ENCODE results near the gene NME3. TPM values are rescaled to one million over a fixed set of nuclear protein-coding genes. Genes with fewer than 3 reads are reported as not detected.

The NME3 gene
- total and polyA plus RNA-seq, 2 donors from 2014 or later: 70.8 to 123 TPM

- Histone ChIP-seq H3K27ac (ENCODE audit: low read depth in 2 of 2, low read length in 2 of 2) (no peak overlapping the region), H3K36me3 (ENCODE audit: control insufficient read depth in 2 of 3, insufficient read depth in 3 of 3, low read length in 3 of 3) (peaks cover 2 to 35% (median 22%) of the 10 kb centered on the region in 3 donors), H3K9me3 (ENCODE audit: control insufficient read depth in 2 of 3, insufficient read depth in 1 of 3, low read length in 3 of 3) (no peaks in the 10 kb centered on the region), H3K4me1 (ENCODE audit: control insufficient read depth in 2 of 3, insufficient read depth in 2 of 3, low read depth in 1 of 3, low read length in 3 of 3) (no peaks in the 10 kb centered on the region), H3K4me3 (ENCODE audit: low read length in 3 of 3) (no peak overlapping the region), H3K27me3 (ENCODE audit: control insufficient read depth, insufficient read depth, low read length) (no peaks in the 10 kb centered on the region), H3K9ac (ENCODE audit: low read length in 3 of 3) (no peak overlapping the region)
- TF ChIP-seq CTCF (IDR thresholded peaks at IDR 0.05; ENCODE audit: borderline replicate concordance, extremely low read depth, insufficient read depth): no peak
- FAIRE-seq (no peak), DNase-seq (no peak)
- intact Hi-C loops (cut with DNase I): no loop called here
Observed at GRCh38 chr16:1746693-1747195, 24.6 kb downstream of the NME3 start.

GRCh38 chr16:1745900-1746692 lies 25.2 kb downstream of the NME3 start:
- intact Hi-C loops (cut with DNase I): no loop called here
- FAIRE-seq: no peak
- H3K4me3 ChIP-seq (ENCODE audit: low read length in 3 of 3): no peak overlapping the region
- TF ChIP-seq CTCF (IDR thresholded peaks at IDR 0.05; ENCODE audit: borderline replicate concordance, extremely low read depth, insufficient read depth): no peak
- no peaks in the 10 kb centered on the region for H3K27me3 ChIP-seq (ENCODE audit: control insufficient read depth, insufficient read depth, low read length)
- H3K9ac ChIP-seq (ENCODE audit: low read length in 3 of 3): no peak overlapping the region
- no peak for DNase-seq
- H3K4me1 ChIP-seq (ENCODE audit: control insufficient read depth in 2 of 3, insufficient read depth in 2 of 3, low read depth in 1 of 3, low read length in 3 of 3): no peaks in the 10 kb centered on the region
- H3K36me3 ChIP-seq (ENCODE audit: control insufficient read depth in 2 of 3, insufficient read depth in 3 of 3, low read length in 3 of 3): peaks cover 2 to 35% (median 21%) of the 10 kb centered on the region in 3 donors
- no peaks in the 10 kb centered on the region for H3K9me3 ChIP-seq (ENCODE audit: control insufficient read depth in 2 of 3, insufficient read depth in 1 of 3, low read length in 3 of 3)
- H3K27ac ChIP-seq (ENCODE audit: low read depth in 2 of 2, low read length in 2 of 2): no peak overlapping the region

GRCh38 chr16:1745181-1745899 lies 26.0 kb downstream of the NME3 start:
- no peak for TF ChIP-seq CTCF (IDR thresholded peaks at IDR 0.05; ENCODE audit: borderline replicate concordance, extremely low read depth, insufficient read depth)
- H3K9me3 ChIP-seq (ENCODE audit: control insufficient read depth in 2 of 3, insufficient read depth in 1 of 3, low read length in 3 of 3): no peaks in the 10 kb centered on the region
- H3K4me1 ChIP-seq (ENCODE audit: control insufficient read depth in 2 of 3, insufficient read depth in 2 of 3, low read depth in 1 of 3, low read length in 3 of 3): no peaks in the 10 kb centered on the region
- FAIRE-seq (no peak), DNase-seq (no peak)
- no peak overlapping the region for H3K9ac ChIP-seq (ENCODE audit: low read length in 3 of 3)
- no peak overlapping the region for H3K4me3 ChIP-seq (ENCODE audit: low read length in 3 of 3)
- no peak overlapping the region for H3K27ac ChIP-seq (ENCODE audit: low read depth in 2 of 2, low read length in 2 of 2)
- intact Hi-C loops (cut with DNase I): no loop called here
- peaks cover 2 to 35% (median 24%) of the 10 kb centered on the region in 3 donors for H3K36me3 ChIP-seq (ENCODE audit: control insufficient read depth in 2 of 3, insufficient read depth in 3 of 3, low read length in 3 of 3)
- no peaks in the 10 kb centered on the region for H3K27me3 ChIP-seq (ENCODE audit: control insufficient read depth, insufficient read depth, low read length)
